HCT116 (cell line): ENCODE measurements around the gene NEUROG1. TPM values are rescaled to one million over a fixed set of nuclear protein-coding genes. Genes with fewer than 3 reads are reported as not detected.

Experiments used
- ATAC-seq: fragments of 200-7000 bp; cut with Tn5 transposase; 2 replicates; pipeline ENCODE4 v1.9.1; 2020; ENCODE audit warnings: mild to moderate bottlenecking, moderate library complexity
- BruUV-seq: library from RNA; stranded (reverse); fragments of 400-500 nt; replicated peaks from 2 replicates; lab custom pipeline; 2021; lab: Mats Ljungman, UMichigan
- CTCF ChIA-PET: fragments of 300-600 bp; sonication (Branson Sonifier 250); formaldehyde crosslinking; loops from one replicate; lab custom pipeline; 2021; ENCODE audit warnings: antibody characterized with exemption; lab: Charles Lee
- POLR2A ChIA-PET: fragments of 300-600, 350-600 bp; sonication (Branson Sonifier 250); formaldehyde crosslinking; loops from one replicate; lab custom pipeline; 2021; ENCODE audit warnings: antibody characterized with exemption; lab: Charles Lee
- RAD21 ChIA-PET, 2 experiments: fragments of 300-600 bp; sonication (Branson Sonifier 250); formaldehyde crosslinking; loops; one replicate each; lab custom pipeline; 2023; ENCODE audit warnings: low total read pairs in 2 of 2; ENCODE audit not compliant: uncharacterized antibody in 2 of 2, unreplicated experiment in 2 of 2, low non-redundant PET in 1 of 2; lab: Charles Lee
- DNase-seq: peaks from one replicate; pipeline ENCODE4 v3.0.0-alpha.2; 2010; ENCODE audit warnings: low read depth, low spot score
- H2AFZ ChIP-seq: fragments of 200-600 bp; shearing (Covaris generic), sonication (generic); 2 replicates; pipeline ENCODE4 v1.6.1; 2017; ENCODE audit warnings: low read depth, mixed run types, mixed read lengths, antibody characterized with exemption, low read length; ENCODE audit not compliant: poor library complexity, severe bottlenecking
- H3K27ac ChIP-seq: 2 replicates; pipeline ENCODE4 v1.5.1; 2012; ENCODE audit warnings: low read depth, low read length
- H3K27me3 ChIP-seq: fragments of 200-600 bp; sonication (generic); 2 replicates; pipeline ENCODE4 v1.6.1; 2016; ENCODE audit warnings: mixed run types, low read length, mixed read lengths; ENCODE audit not compliant: insufficient read depth
- H3K36me3 ChIP-seq, 2 experiments: fragments of 200-500 bp in 1 of 2; fragments of 200-600 bp in 1 of 2; sonication (Bioruptor generic) in 1 of 2; sonication (generic) in 1 of 2; 2 replicates each; pipeline versions ENCODE4 v1.5.1 to v1.6.1; 2014 to 2016; ENCODE audit warnings: low read length in 2 of 2, inconsistent platforms in 1 of 2, mixed read lengths in 1 of 2, mixed run types in 1 of 2; ENCODE audit not compliant: insufficient read depth in 2 of 2, control insufficient read depth in 1 of 2
- H3K4me1 ChIP-seq, 2 experiments: fragments of 200-600 bp in 1 of 2; sonication (generic) in 1 of 2; 2 replicates each; pipeline versions ENCODE4 v1.5.1 to v1.6.1; 2012 to 2017; ENCODE audit warnings: low read length in 2 of 2, inconsistent platforms in 1 of 2, mild to moderate bottlenecking in 1 of 2, mixed read lengths in 1 of 2, mixed run types in 1 of 2, moderate library complexity in 1 of 2; ENCODE audit not compliant: insufficient read depth in 2 of 2, control insufficient read depth in 1 of 2
- H3K4me2 ChIP-seq: fragments of 200-600 bp; sonication (generic); 2 replicates; pipeline ENCODE4 v1.6.1; 2017; ENCODE audit warnings: mixed run types, low read length, mixed read lengths
- H3K4me3 ChIP-seq, 2 experiments: fragments of 200-600 bp in 1 of 2; sonication (generic) in 1 of 2; replicated peaks in 1 of 2; 2 replicates each; pipeline ENCODE4 v1.5.1; 2011 to 2016; ENCODE audit warnings: low read length in 2 of 2, control low read depth in 1 of 2, low read depth in 1 of 2, mild to moderate bottlenecking in 1 of 2, mixed read lengths in 1 of 2, mixed run types in 1 of 2
- H3K79me2 ChIP-seq: fragments of 200-600 bp; sonication (generic); 2 replicates; pipeline ENCODE4 v1.6.1; 2017; ENCODE audit warnings: mild to moderate bottlenecking, mixed run types, low read length, moderate library complexity, mixed read lengths; ENCODE audit not compliant: insufficient read depth
- H3K9ac ChIP-seq: fragments of 200-600 bp; sonication (generic); 2 replicates; pipeline ENCODE4 v1.6.1; 2016; ENCODE audit warnings: low read length, mixed read lengths
- H3K9me2 ChIP-seq: fragments of 200-600 bp; sonication (generic), shearing (Covaris generic); 2 replicates; pipeline ENCODE4 v1.6.1; 2017; ENCODE audit warnings: mixed run types, mild to moderate bottlenecking, moderate library complexity; ENCODE audit not compliant: insufficient read depth
- H3K9me3 ChIP-seq, 2 experiments: fragments of 200-500 bp in 1 of 2; fragments of 200-600 bp in 1 of 2; sonication (Bioruptor generic) in 1 of 2; sonication (generic) in 1 of 2; 2 replicates each; pipeline ENCODE4 v1.6.1; 2014 to 2017; ENCODE audit warnings: low read length in 2 of 2, mixed read lengths in 2 of 2, inconsistent platforms in 1 of 2, low read depth in 1 of 2, mild to moderate bottlenecking in 1 of 2, mixed run types in 1 of 2, moderate library complexity in 1 of 2; ENCODE audit not compliant: control insufficient read depth in 1 of 2, insufficient read depth in 1 of 2
- H4K20me1 ChIP-seq: fragments of 200-600 bp; sonication (generic), shearing (Covaris generic); 2 replicates; pipeline ENCODE4 v1.6.1; 2017; ENCODE audit warnings: mixed run types, mild to moderate bottlenecking, moderate library complexity; ENCODE audit not compliant: insufficient read depth
- CEBPB ChIP-seq: IDR thresholded peaks from 2 replicates; pipeline ENCODE4 v1.6.1; 2012; ENCODE audit warnings: low read depth
- EGR1 ChIP-seq: IDR thresholded peaks from 2 replicates; pipeline ENCODE4 v1.6.1; 2012; ENCODE audit warnings: low read depth
- ELF1 ChIP-seq: IDR thresholded peaks from 2 replicates; pipeline ENCODE4 v1.6.1; 2012; ENCODE audit warnings: low read depth, borderline replicate concordance
- EZH2phosphoT487 ChIP-seq: fragments of 200-600 bp; IDR thresholded peaks from 2 replicates; pipeline ENCODE4 v1.6.1; 2018; ENCODE audit warnings: antibody characterized with exemption, borderline replicate concordance
- POLR2AphosphoS5 ChIP-seq: IDR thresholded peaks from 2 replicates; pipeline ENCODE4 v1.6.1; 2011; ENCODE audit warnings: mild to moderate bottlenecking, low read depth, low read length, moderate library complexity
- RAD21 ChIP-seq: IDR thresholded peaks from 2 replicates; pipeline ENCODE4 v1.6.1; 2012; ENCODE audit warnings: low read depth, mild to moderate bottlenecking
- REST ChIP-seq: IDR thresholded peaks from 2 replicates; pipeline ENCODE4 v1.6.1; 2012; ENCODE audit warnings: low read depth
- SIN3A ChIP-seq: IDR thresholded peaks from 2 replicates; pipeline ENCODE4 v1.6.1; 2012; ENCODE audit warnings: low read depth
- SRF ChIP-seq: IDR thresholded peaks from 2 replicates; pipeline ENCODE4 v1.6.1; 2012; ENCODE audit warnings: low read depth
- TCF7L2 ChIP-seq: IDR thresholded peaks from 2 replicates; pipeline ENCODE4 v1.7.0; 2011; ENCODE audit warnings: borderline replicate concordance, inconsistent platforms; ENCODE audit not compliant: insufficient read depth, insufficient read length; ENCODE audit errors: extremely low read depth
- YY1 ChIP-seq: IDR thresholded peaks from 2 replicates; pipeline ENCODE4 v1.6.1; 2011; ENCODE audit warnings: low read length, low read depth, moderate library complexity, mild to moderate bottlenecking; ENCODE audit not compliant: insufficient replicate concordance; ENCODE audit errors: extremely low read depth
- ZFX ChIP-seq: fragments of 450-650 bp; IDR thresholded peaks from 2 replicates; pipeline ENCODE4 v1.6.1; 2017
- ZNF274 ChIP-seq: fragments of 200-500 bp; sonication (Bioruptor generic); IDR thresholded peaks from 2 replicates; pipeline ENCODE4 v1.6.1; 2014; ENCODE audit warnings: mild to moderate bottlenecking, low read depth, low read length, inconsistent platforms
- intact Hi-C: fragments of 100-400 bp; cut with micrococcal nuclease; formaldehyde crosslinking; loops from 2 replicates; pipeline ENCODE4 v1.10.0; 2022
- total RNA-seq: library from RNA; stranded (reverse); gene quantifications from one replicate; pipeline ENCODE4 v1.2.1, GENCODE V29; 2021; ENCODE audit not compliant: unreplicated experiment
- TF ChIP-seq, protein P1 (sequence below), 3 experiments: fragments of 200-600 bp in 1 of 3; sonication (generic) in 1 of 3; IDR thresholded peaks in 2 of 3; conservative IDR thresholded peaks in 1 of 3; 2 replicates each; pipeline ENCODE4 v1.5.1; 2012 to 2017; ENCODE audit warnings: low read depth in 2 of 3, low read length in 2 of 3, antibody characterized with exemption in 1 of 3, borderline replicate concordance in 1 of 3, control low read depth in 1 of 3, mild to moderate bottlenecking in 1 of 3, mixed read lengths in 1 of 3, mixed run types in 1 of 3, moderate library complexity in 1 of 3; ENCODE audit not compliant: insufficient read depth in 1 of 3
- TF ChIP-seq, protein P2 (sequence below): IDR thresholded peaks from 2 replicates; pipeline ENCODE4 v1.6.1; 2012

The NEUROG1 gene
- total RNA-seq, 1 experiment from 2014 or later = not detected

DNA sequence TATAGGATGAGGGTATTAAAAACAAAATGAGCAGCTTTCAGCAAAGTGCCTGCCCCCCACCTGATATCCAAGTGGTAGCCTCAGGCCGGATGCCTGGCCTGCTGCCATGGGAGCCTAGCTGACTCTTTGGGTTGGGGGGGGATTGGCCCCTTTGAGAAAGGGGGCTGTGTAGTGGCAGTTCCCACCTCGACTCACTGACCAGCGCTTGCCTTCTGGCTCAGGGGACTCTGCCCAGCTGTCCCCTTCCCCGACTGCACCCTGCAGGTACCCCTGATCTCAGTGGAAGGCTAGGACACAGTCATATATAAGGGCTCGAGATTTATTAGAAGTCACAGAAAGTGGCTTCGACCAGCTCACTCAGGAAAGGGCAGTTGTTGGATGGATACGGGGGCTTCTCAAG is 1.5 kb upstream of the NEUROG1 start:
- Histone ChIP-seq H3K4me2 (no peak overlapping the region), H3K9ac (no peak overlapping the region), H3K4me3 (no peak overlapping the region), H3K36me3 (no peaks in the 10 kb centered on the region), H3K79me2 (no peaks in the 10 kb centered on the region), H4K20me1 (no peaks in the 10 kb centered on the region), H3K9me3 (no peaks in the 10 kb centered on the region), H3K27me3 (peaks cover 4% of the 10 kb centered on the region; the same call in 1 of the 2 replicates), H3K27ac (no peak overlapping the region), H3K9me2 (no peaks in the 10 kb centered on the region), H2AFZ (no peak overlapping the region), H3K4me1 (no peaks in the 10 kb centered on the region)
- intact Hi-C loops = no loop called here
- CTCF ChIA-PET = interaction anchor here (1.3 kb wide), 1 partner anchor 15 kb away, joined by 4 read pairs; no protein-coding TSS in a partner anchor
- DNase-seq (no peak), ATAC-seq (no peak)
- RAD21 ChIA-PET = no interaction called here
- TF ChIP-seq ZNF274 (no peak), REST (no peak), SRF (no peak), ELF1 (no peak), POLR2AphosphoS5 (no peak), TCF7L2 (no peak), ZFX (no peak), CEBPB (no peak), EGR1 (no peak), EZH2phosphoT487 (no peak), RAD21 (no peak), SIN3A (no peak), YY1 (no peak)
- TF ChIP-seq, protein P1, sequence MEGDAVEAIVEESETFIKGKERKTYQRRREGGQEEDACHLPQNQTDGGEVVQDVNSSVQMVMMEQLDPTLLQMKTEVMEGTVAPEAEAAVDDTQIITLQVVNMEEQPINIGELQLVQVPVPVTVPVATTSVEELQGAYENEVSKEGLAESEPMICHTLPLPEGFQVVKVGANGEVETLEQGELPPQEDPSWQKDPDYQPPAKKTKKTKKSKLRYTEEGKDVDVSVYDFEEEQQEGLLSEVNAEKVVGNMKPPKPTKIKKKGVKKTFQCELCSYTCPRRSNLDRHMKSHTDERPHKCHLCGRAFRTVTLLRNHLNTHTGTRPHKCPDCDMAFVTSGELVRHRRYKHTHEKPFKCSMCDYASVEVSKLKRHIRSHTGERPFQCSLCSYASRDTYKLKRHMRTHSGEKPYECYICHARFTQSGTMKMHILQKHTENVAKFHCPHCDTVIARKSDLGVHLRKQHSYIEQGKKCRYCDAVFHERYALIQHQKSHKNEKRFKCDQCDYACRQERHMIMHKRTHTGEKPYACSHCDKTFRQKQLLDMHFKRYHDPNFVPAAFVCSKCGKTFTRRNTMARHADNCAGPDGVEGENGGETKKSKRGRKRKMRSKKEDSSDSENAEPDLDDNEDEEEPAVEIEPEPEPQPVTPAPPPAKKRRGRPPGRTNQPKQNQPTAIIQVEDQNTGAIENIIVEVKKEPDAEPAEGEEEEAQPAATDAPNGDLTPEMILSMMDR (IDR thresholded peaks at IDR 0.05 in 2 of 3, conservative IDR thresholded peaks at IDR 0.05 in 1 of 3; ENCODE audit: borderline replicate concordance in 1 of 3, insufficient read depth in 1 of 3, low read depth in 2 of 3, low read length in 2 of 3) = no peak
- TF ChIP-seq, protein P2, sequence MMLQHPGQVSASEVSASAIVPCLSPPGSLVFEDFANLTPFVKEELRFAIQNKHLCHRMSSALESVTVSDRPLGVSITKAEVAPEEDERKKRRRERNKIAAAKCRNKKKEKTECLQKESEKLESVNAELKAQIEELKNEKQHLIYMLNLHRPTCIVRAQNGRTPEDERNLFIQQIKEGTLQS = no peak
- POLR2A ChIA-PET = no interaction called here
- no TSS peak for BruUV-seq
